ENCODE results near the gene SVOPL. TPM values are rescaled to one million over a fixed set of nuclear protein-coding genes. Genes with fewer than 3 reads are reported as not detected.

The SVOPL gene

GRCh38 chr7:138551102-138551501 is 150.1 kb downstream of the SVOPL start:
- Histone ChIP-seq H3K36me3 (ENCODE audit: insufficient read depth, low read length) (peaks cover 23% of the 10 kb centered on the region), H3K27me3 (ENCODE audit: control insufficient read depth, insufficient read depth, low read length) (no peaks in the 10 kb centered on the region)

GRCh38 chr7:138550337-138550736 is 150.8 kb downstream of the SVOPL start:
- no peak overlapping the region for H3K4me2 ChIP-seq (ENCODE audit: low read length)
- no peak overlapping the region for H3K4me3 ChIP-seq (ENCODE audit: low read length)
- H3K9me3 ChIP-seq (replicated peaks; ENCODE audit: low read length): no peaks in the 10 kb centered on the region
- H3K27me3 ChIP-seq (ENCODE audit: control insufficient read depth, insufficient read depth, low read length): no peaks in the 10 kb centered on the region
- H3K4me1 ChIP-seq (ENCODE audit: control insufficient read depth, insufficient read depth, low read length): no peaks in the 10 kb centered on the region
- no peak overlapping the region for H3K9ac ChIP-seq (ENCODE audit: low read depth, low read length)
- peaks cover 19% of the 10 kb centered on the region for H3K36me3 ChIP-seq (ENCODE audit: insufficient read depth, low read length)

More at GRCh38 chr7:138551102-138551501, 150.1 kb downstream of the SVOPL start:
- Histone ChIP-seq H3K4me1 (ENCODE audit: control insufficient read depth, insufficient read depth, low read length) (no peaks in the 10 kb centered on the region), H3K9me3 (replicated peaks; ENCODE audit: low read length) (peaks cover 3% of the 10 kb centered on the region), H3K4me2 (ENCODE audit: low read length) (no peak overlapping the region), H3K4me3 (ENCODE audit: low read length) (no peak overlapping the region), H3K9ac (ENCODE audit: low read depth, low read length) (no peak overlapping the region)

- Histone ChIP-seq H3K9ac (ENCODE audit: low read depth, low read length) (no peak overlapping the region), H3K36me3 (ENCODE audit: insufficient read depth, low read length) (peaks cover 12% of the 10 kb centered on the region), H3K4me1 (ENCODE audit: control insufficient read depth, insufficient read depth, low read length) (no peaks in the 10 kb centered on the region), H3K27me3 (ENCODE audit: control insufficient read depth, insufficient read depth, low read length) (no peaks in the 10 kb centered on the region), H3K4me3 (ENCODE audit: low read length) (no peak overlapping the region), H3K9me3 (replicated peaks; ENCODE audit: low read length) (no peaks in the 10 kb centered on the region), H3K4me2 (ENCODE audit: low read length) (no peak overlapping the region)
These were observed 152.1 kb downstream of the SVOPL start for GRCh38 chr7:138549082-138549481.

- Histone ChIP-seq H3K4me2 (ENCODE audit: low read length) (no peak overlapping the region), H3K27me3 (ENCODE audit: control insufficient read depth, insufficient read depth, low read length) (no peaks in the 10 kb centered on the region), H3K9ac (ENCODE audit: low read depth, low read length) (no peak overlapping the region), H3K4me1 (ENCODE audit: control insufficient read depth, insufficient read depth, low read length) (no peaks in the 10 kb centered on the region), H3K9me3 (replicated peaks; ENCODE audit: low read length) (no peaks in the 10 kb centered on the region), H3K36me3 (ENCODE audit: insufficient read depth, low read length) (peaks cover 5% of the 10 kb centered on the region), H3K4me3 (ENCODE audit: low read length) (no peak overlapping the region)
These were observed 154.3 kb downstream of the SVOPL start for GRCh38 chr7:138546829-138547228.

GRCh38 chr7:138546064-138546619 is 155.0 kb downstream of the SVOPL start:
- H3K9ac ChIP-seq (ENCODE audit: low read depth, low read length): no peak overlapping the region
- H3K4me3 ChIP-seq (ENCODE audit: low read length): no peak overlapping the region
- no peaks in the 10 kb centered on the region for H3K9me3 ChIP-seq (replicated peaks; ENCODE audit: low read length)
- no peaks in the 10 kb centered on the region for H3K4me1 ChIP-seq (ENCODE audit: control insufficient read depth, insufficient read depth, low read length)
- no peaks in the 10 kb centered on the region for H3K27me3 ChIP-seq (ENCODE audit: control insufficient read depth, insufficient read depth, low read length)
- H3K36me3 ChIP-seq (ENCODE audit: insufficient read depth, low read length): peaks cover 3% of the 10 kb centered on the region
- no peak overlapping the region for H3K4me2 ChIP-seq (ENCODE audit: low read length)

- Histone ChIP-seq H3K27me3 (ENCODE audit: control insufficient read depth, insufficient read depth, low read length) (no peaks in the 10 kb centered on the region), H3K9me3 (replicated peaks; ENCODE audit: low read length) (no peaks in the 10 kb centered on the region), H3K9ac (ENCODE audit: low read depth, low read length) (no peak overlapping the region), H3K4me1 (ENCODE audit: control insufficient read depth, insufficient read depth, low read length) (no peaks in the 10 kb centered on the region), H3K4me3 (ENCODE audit: low read length) (no peak overlapping the region), H3K36me3 (ENCODE audit: insufficient read depth, low read length) (no peaks in the 10 kb centered on the region), H3K4me2 (ENCODE audit: low read length) (no peak overlapping the region)
These were observed 156.0 kb downstream of the SVOPL start for GRCh38 chr7:138545123-138545522.

Small RNAs within 50 kb of the gene (small RNA-seq; reads per million reads assigned to genes)
- gene RF00561: not detected

All from skeletal muscle satellite cell (primary cell).